Measurements from ENCODE around the gene RAP1A.

Gene RAP1A

GRCh38 chr1:111729271-111729921 lies 109.8 kb downstream of the RAP1A start:
- H3K27me3 ChIP-seq (replicated peaks; ENCODE audit: control insufficient read depth, insufficient read depth, low read length): no peaks in the 10 kb centered on the region
- peaks cover 9% of the 10 kb centered on the region for H3K36me3 ChIP-seq (ENCODE audit: control insufficient read depth, insufficient read depth, low read length)
- DNase-seq (ENCODE audit: extremely low read depth, insufficient read length): no peak
- no peak for TF ChIP-seq CTCF (IDR thresholded peaks at IDR 0.05; ENCODE audit: insufficient read depth, low read length, poor library complexity, severe bottlenecking)
- no peak overlapping the region for H3K4me3 ChIP-seq (replicated peaks; ENCODE audit: low read depth, low read length)

- Histone ChIP-seq H3K4me3 (replicated peaks; ENCODE audit: low read depth, low read length) (no peak overlapping the region), H3K27me3 (replicated peaks; ENCODE audit: control insufficient read depth, insufficient read depth, low read length) (no peaks in the 10 kb centered on the region), H3K36me3 (ENCODE audit: control insufficient read depth, insufficient read depth, low read length) (peaks cover 9% of the 10 kb centered on the region)
- TF ChIP-seq CTCF (IDR thresholded peaks at IDR 0.05; ENCODE audit: insufficient read depth, low read length, poor library complexity, severe bottlenecking): no peak
- no peak for DNase-seq (ENCODE audit: extremely low read depth, insufficient read length)
These were observed 110.5 kb downstream of the RAP1A start for GRCh38 chr1:111729946-111730681.

- Histone ChIP-seq H3K27me3 (replicated peaks; ENCODE audit: control insufficient read depth, insufficient read depth, low read length) (no peaks in the 10 kb centered on the region), H3K36me3 (ENCODE audit: control insufficient read depth, insufficient read depth, low read length) (peaks cover 9% of the 10 kb centered on the region), H3K4me3 (replicated peaks; ENCODE audit: low read depth, low read length) (no peak overlapping the region)
- DNase-seq (ENCODE audit: extremely low read depth, insufficient read length): no peak
- TF ChIP-seq CTCF (IDR thresholded peaks at IDR 0.05; ENCODE audit: insufficient read depth, low read length, poor library complexity, severe bottlenecking): no peak
These were observed 111.1 kb downstream of the RAP1A start for GRCh38 chr1:111730706-111731105.

GRCh38 chr1:111731956-111732355 lies 112.4 kb downstream of the RAP1A start:
- no peaks in the 10 kb centered on the region for H3K27me3 ChIP-seq (replicated peaks; ENCODE audit: control insufficient read depth, insufficient read depth, low read length)
- TF ChIP-seq CTCF (IDR thresholded peaks at IDR 0.05; ENCODE audit: insufficient read depth, low read length, poor library complexity, severe bottlenecking): no peak
- peaks cover 9% of the 10 kb centered on the region for H3K36me3 ChIP-seq (ENCODE audit: control insufficient read depth, insufficient read depth, low read length)
- H3K4me3 ChIP-seq (replicated peaks; ENCODE audit: low read depth, low read length): no peak overlapping the region
- no peak for DNase-seq (ENCODE audit: extremely low read depth, insufficient read length)

GRCh38 chr1:111732718-111733117 lies 113.1 kb downstream of the RAP1A start:
- Histone ChIP-seq H3K4me3 (replicated peaks; ENCODE audit: low read depth, low read length) (no peak overlapping the region), H3K36me3 (ENCODE audit: control insufficient read depth, insufficient read depth, low read length) (peaks cover 5% of the 10 kb centered on the region), H3K27me3 (replicated peaks; ENCODE audit: control insufficient read depth, insufficient read depth, low read length) (no peaks in the 10 kb centered on the region)
- no peak for TF ChIP-seq CTCF (IDR thresholded peaks at IDR 0.05; ENCODE audit: insufficient read depth, low read length, poor library complexity, severe bottlenecking)
- DNase-seq (ENCODE audit: extremely low read depth, insufficient read length): no peak
